ENCODE data around the gene SDK2.

Gene SDK2

DNA sequence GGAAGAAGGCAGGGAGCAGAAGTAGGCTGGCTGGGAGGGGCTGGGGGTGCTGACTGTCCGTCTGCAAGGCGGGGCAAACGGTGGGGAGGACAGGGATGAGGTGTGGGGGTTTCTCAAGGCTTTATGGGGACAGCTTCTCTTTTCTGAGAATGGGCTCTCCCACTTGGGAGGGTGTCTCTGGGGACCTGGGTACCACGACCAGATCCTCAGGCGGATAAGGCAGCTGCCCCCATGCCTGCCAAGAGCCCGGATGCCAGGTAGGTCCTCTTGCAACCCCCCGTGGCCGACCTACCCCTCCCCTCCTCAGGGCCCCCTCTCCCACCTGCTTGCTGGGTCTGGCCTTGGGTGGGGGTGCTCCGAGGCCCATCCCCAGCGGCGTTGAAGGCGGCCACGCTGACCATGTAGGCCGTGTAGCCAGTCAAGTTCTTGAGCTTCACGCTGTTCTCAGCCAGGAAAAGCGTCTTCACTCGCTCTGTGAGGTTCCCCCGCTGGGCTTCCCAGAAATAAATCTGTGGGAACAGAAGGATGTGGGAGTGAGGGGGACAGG, 276.1 kb downstream of the SDK2 start:
- no peak for DNase-seq (ENCODE audit: low read depth in 2 of 2)

DNA sequence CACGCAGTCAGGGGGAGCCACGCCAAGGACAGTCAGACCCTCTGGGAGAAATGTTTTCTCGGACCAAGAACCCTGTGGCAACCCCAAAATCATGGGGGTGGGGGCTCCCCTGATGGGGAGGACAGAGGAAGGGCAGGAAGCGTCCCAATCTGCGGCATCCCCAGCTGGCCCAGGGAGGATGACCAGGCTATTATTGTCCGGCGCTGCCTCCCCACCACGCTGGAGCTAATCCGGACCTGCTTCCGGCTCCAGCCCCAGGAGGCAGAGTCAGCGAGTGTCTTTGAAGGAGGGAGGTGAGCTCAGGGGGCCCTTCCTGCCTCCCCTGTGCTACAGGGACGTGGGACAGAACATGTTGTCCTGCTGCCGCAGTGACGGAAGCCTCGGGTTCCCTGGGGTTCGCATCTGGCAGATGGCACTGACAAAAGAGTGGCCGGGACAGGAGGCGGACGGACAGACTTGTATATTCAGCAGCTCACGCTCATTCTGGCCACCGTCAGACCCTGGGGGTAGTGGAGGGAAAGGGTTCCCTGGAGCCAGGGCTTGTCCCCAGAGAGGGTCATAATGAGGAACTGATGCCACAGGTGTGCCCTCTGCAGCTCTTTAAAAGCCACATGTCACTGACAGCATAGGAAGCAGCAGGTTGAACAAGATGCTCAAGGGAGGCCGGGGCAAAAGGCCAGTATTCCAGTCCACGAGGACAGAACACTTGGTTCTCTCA, 278.2 kb downstream of the SDK2 start:
- DNase-seq (ENCODE audit: low read depth in 2 of 2) = no peak

- DNase-seq (ENCODE audit: low read depth in 2 of 2) = no peak
Measured at GRCh38 chr17:73365301-73365874, 278.9 kb downstream of the SDK2 start.

DNA sequence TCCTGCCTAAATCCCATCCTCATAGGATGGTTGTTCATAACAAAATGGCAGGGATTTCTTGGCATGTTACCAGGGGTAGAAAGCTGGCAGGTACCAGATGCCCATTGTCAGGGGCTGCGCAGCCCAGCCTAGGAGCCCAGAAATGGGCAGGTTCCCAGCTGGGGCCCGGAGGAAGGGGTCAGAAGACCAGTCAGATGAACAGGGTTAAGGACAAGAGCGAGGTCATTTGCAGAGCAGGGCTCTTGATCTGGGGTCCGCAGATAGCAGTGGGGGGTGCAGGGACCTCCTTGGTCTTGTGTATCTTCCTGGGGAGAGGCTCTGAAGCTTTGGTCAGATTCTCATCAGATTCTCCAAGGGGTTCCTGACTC, 280.1 kb downstream of the SDK2 start:
- no peak for DNase-seq (ENCODE audit: low read depth in 2 of 2)

GRCh38 chr17:73363442-73364154, 280.6 kb downstream of the SDK2 start:
- DNase-seq (ENCODE audit: low read depth in 2 of 2) = no peak

DNA sequence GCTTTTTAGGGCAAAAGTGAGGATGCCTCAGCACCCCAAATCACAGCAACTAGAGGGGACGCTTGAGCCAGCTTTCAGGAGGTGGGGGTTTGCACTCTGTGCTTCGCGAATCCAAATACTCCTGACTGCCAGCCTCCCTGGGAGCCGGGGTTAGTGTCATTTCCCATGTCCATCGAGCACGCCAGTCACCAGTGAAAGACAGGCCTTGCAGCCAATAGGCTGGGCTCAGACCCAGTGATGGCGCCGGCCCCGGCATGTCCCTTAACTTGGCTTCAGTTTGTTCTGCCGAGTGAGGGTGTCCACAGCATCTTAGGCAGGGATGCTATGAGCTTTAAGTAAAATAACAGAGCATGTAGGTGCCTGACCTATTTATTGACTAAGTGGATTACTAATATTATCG, 281.5 kb downstream of the SDK2 start:
- no peak for DNase-seq (ENCODE audit: low read depth in 2 of 2)

DNA sequence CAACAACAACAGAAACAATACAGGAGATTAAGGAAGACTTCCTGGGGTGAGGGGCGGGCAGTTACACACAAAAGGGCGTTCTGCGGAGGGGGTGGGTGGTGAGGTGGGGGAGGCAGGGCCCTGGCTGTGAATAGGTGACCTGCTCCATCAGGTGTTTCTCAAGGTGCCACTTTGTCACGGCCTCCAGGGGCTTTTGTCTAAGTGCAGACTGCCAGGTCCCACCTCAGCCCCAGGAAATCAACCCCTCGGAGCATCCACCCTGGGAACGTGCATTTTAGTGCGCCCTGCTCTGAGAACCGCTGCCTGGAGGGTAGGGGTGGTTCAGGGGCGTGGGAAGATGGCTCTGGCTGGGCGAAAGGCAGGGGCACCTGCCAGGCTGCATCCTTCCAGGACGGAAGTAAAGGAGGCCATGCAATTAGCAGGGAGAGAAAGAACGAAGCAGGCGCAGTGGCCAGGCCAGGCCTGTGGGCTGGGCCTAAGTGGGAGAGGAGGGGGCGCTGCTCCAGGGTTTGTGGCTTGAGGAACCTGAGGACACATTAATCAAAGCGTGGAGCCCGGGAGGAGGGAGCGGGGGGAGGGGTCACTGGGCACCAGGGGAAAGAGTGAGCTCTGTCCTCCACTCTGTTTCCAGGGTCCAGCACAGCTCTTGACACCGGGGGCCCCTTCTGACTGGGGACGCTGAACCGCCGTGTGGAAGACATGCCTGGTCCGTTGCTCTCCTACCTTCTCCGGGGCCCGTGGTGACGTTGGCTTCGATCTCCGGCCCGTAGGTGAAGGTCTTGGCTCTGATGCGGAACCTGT, 283.1 kb downstream of the SDK2 start:
- no peak for DNase-seq (ENCODE audit: low read depth in 2 of 2)

DNA sequence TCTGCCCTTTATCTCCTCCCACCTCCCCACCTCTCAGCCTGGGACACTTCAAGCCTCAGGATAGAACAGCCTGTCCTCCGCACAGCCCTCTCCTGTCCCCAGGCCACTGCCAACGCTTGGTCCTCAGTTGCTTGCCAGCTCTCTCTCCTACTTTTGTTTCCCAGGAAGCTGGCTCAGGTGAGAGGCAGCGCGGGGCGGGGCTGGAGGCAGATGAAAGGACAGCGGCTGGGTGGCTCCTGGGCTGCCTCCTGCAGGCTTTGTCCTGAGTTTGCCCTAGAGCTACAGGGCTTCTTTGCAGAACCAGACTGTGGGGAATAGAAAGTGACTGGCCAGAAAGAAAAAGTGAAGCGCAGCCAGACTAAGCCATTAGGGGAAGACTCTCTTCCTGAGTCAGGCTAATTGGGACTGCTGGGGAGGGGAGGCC, 284.2 kb downstream of the SDK2 start:
- no peak for DNase-seq (ENCODE audit: low read depth in 2 of 2)

- no peak for DNase-seq (ENCODE audit: low read depth in 2 of 2)
Measured at GRCh38 chr17:73359352-73359751, 284.9 kb downstream of the SDK2 start.

GRCh38 chr17:73358668-73359067, 285.6 kb downstream of the SDK2 start:
- no peak for DNase-seq (ENCODE audit: low read depth in 2 of 2)

DNA sequence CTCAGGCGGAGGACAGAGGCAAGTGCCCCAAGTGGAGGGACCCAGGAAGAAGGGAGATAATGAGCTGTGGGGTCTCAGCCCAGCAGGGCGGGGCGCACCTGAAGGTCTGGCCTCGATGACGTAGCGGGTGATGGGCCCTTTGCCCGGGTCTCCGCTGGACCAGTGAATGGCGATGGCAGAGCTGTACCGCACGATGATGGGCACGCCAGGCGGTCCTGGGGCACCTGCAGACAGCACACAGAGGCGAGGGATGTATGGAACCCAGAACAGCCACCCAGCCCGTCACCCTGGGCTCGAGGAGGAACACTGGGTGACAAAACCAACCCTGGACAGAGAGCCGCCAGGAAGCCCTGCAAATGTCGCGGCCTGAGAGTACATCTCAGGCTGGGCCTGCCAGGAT, 286.3 kb downstream of the SDK2 start:
- DNase-seq (ENCODE audit: low read depth in 2 of 2) = no peak

DNA sequence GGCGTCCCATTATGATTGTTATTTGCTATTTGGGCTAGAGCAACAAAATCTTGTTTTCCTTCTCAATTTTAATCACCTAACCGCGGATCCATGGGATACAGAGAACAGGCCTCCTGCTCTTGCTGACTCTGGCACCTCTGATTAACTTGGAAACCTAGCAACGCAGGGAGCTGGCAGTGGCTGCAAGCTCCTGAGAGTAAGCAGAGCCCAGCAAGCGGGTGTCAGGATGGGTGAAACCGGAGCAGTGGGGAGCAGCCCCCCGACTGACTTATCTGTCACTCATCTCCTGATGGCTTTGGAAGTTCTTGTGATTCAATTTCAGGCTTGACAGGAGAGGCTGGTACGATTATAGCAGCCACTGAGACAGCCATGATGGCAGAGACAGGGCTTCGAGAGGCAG, 286.9 kb downstream of the SDK2 start:
- no peak for DNase-seq (ENCODE audit: low read depth in 2 of 2)

GRCh38 chr17:73356561-73357170, 287.6 kb downstream of the SDK2 start:
- no peak for DNase-seq (ENCODE audit: low read depth in 2 of 2)

DNA sequence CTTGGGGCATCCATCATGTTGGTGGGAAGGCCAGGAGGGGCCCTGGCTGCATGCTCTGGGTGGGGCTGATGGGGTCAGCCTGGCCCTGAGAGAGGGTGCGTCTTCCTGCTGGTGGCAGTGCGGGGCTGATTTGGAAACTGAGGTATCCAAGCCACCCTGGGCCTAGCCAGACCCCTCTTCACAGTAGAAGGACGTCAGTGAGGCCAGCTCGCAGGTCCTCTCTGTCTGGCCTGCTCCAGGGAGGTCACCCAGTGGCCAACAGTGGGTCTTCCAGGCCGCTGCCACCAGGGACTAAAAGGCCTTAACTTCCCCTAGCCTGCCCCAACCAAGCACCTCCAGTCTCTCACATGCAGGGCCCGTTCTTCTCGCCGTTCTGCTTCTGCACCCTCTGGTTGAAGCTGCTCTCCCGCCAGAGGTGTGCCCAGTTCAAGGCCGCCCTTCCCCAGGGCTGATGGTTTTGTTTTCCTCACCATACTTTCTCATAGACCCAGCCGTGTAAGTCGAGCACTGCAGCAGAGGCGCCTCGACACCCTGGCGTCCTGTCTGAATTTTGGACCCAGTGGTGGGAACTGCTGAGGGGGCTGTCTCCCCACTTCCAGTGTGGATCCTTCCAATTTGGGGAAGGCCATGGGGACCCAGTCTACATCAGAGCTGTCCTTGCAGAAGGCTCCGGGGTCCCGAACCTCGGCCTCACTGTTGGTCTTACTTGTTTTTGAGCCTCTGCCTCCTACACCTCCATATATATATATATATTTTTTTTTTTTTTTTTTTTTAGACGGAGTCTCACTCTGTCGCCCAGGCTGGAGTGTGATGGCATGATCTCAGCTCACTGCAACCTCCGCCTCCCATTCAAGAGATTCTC, 289.6 kb downstream of the SDK2 start:
- DNase-seq (ENCODE audit: low read depth in 2 of 2) = no peak

GRCh38 chr17:73352261-73352660, 292.0 kb downstream of the SDK2 start:
- no peak for DNase-seq (ENCODE audit: low read depth in 2 of 2)

DNA sequence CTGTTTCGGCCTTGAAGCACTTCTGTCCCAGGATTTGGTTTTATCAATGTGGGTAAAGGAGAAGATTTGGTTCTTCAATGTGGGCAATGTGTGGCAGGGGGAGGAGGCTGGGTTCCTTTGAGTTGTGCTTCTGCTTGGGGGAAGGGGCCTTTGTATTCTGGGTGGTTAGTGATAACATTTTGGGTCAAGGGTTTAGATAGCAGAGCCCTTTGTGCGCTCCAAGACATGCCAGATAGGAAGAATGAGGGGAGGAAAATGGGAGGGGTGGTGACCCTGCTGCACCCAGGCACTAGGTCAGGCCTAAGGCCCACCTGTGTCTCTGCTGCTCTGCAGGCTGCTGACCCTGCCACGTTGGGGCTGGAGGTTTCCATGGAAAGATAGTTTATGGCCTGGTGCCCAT, 292.5 kb downstream of the SDK2 start:
- DNase-seq (ENCODE audit: low read depth in 2 of 2) = no peak

GRCh38 chr17:73350864-73351263, 293.4 kb downstream of the SDK2 start:
- DNase-seq (ENCODE audit: low read depth in 2 of 2) = no peak

GRCh38 chr17:73349647-73350046, 294.6 kb downstream of the SDK2 start:
- DNase-seq (ENCODE audit: low read depth in 2 of 2) = no peak

GRCh38 chr17:73349138-73349537, 295.1 kb downstream of the SDK2 start:
- no peak for DNase-seq (ENCODE audit: low read depth in 2 of 2)

GRCh38 chr17:73348829-73349095, 295.5 kb downstream of the SDK2 start:
- no peak for DNase-seq (ENCODE audit: low read depth in 2 of 2)

All from activated CD4-positive, alpha-beta T cell treated with anti-CD3 and anti-CD28 coated beads for 24 hours (primary cell).